ENCODE results near the gene C1orf53. TPM values are rescaled to one million over a fixed set of nuclear protein-coding genes. Genes with fewer than 3 reads are reported as not detected.

Gene C1orf53
- total RNA-seq, 1 donor from 2014 or later, result 4.0 TPM

DNA sequence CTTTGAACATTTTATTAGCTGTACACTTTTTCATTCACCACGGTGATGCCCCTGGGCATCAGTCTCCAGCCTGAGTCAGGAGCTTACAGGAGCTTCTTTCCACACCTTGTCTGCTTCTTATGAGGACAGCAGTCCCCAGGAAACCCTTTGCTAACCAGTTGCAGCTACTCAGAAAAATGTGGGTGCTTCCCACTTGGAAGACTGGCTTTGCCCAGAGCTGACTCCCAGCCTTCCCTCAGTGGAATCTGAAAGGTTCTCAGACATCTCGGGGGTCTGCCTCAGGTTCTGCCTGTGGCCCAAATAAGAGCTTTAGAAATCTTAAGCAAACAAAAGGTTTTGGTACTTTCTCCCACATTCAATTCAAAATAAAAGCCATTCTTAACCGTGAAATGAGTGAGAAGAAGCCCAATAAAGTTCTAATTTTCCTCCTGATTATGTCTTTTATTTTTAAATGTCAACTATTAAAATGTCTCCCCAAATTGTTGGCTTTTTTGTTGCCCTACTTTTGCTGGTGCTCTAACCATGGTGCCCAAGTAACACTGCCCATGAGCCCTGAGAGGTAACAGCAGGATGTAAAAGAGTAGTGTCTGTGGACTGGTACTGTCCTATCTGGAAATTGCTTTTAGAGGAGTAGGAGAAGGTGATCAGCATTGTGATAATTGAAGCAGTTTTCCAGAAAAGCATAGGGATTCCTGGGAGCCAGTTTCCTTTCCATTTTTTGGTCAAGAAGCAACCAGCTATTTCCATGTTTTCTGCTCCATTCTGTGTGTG lies 5.6 kb downstream of the C1orf53 start:
- DNase-seq (ENCODE audit: low read depth, low spot score), result no peak

DNA sequence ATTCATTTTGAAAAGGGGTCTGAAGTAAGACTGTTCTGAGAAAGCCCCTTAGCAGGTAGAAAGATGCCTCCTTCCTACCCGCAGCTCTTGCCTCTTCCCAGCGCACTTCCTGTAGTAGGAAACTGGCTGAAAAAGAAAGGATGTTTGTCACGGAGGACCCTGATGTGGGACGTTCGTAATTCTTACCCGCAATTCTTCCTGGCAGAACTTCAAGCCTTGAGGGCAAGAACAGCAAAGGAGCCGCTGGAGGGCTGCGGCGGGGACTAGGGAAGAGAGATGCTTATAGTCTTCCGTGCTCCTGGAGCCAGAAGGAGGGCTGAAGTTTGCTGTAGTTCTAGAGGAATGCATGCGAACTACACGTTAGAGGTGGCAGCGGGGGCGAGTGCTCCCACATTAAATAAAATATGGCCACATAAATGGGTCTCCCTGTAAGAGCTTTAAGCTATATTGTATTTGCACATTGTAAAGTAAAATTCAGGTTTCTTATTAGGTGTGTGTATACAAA lies 6.3 kb downstream of the C1orf53 start:
- no peak for DNase-seq (ENCODE audit: low read depth, low spot score)

DNA sequence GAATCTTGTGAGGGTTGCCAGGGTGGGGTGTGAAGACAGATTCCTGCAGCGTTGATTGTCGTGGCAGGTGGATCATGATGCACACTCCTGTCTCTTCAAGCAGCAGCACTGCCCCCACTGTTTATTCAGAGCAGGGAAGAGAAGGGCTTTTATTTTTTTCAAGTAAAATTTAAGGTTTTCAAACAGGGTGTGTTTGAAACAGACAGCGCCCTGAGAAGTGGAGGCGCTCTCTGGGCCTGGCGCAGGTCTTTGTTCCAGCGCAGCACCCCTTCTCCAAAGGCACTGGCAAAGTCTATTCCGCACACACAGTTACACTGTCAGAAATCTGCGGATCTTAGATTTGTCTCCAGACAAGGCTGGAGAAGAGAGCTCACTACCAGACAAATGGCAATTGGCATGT lies 7.0 kb downstream of the C1orf53 start:
- no peak for DNase-seq (ENCODE audit: low read depth, low spot score)

DNA sequence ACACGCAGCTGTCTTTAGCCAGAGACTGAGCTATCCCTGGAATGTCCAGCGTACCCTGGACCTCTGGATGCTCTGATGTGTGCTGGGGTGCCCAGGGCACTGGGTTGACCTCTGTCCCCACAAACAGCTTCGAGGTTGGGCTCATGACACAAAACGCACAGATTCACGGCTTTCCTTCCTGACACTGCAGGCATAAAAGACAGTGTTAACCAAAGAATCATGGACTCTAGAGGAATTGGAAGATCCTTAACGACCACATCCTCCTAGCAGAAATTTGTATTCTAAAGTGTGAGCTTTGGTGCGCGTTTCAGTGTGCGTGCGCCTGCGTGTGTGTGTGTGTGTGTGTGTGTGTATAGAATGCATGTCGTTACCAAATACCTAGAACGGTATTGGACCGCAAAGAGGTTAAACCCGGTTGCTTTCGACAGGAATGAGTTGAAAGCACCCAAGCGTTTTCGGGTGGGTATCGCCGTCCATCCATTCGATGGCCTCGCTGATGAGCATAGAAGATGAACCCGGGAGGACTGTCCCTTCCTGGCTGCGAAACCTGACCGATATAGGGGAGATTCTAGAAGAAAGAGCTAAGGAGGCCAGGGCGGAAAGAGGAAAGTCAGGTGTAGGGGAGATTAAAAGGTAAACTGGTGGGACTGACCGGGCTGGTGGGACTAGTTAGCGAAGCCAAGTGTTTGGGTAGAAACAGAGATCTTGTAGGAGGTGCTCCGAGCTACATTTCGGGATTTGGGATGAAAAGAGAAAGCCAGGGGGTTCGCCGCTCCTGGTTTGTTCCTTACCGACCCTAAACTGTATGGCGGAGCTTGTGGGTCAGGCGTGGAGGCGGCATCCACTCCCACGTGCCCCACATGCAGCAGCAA lies 7.9 kb downstream of the C1orf53 start:
- no peak for DNase-seq (ENCODE audit: low read depth, low spot score)

DNA sequence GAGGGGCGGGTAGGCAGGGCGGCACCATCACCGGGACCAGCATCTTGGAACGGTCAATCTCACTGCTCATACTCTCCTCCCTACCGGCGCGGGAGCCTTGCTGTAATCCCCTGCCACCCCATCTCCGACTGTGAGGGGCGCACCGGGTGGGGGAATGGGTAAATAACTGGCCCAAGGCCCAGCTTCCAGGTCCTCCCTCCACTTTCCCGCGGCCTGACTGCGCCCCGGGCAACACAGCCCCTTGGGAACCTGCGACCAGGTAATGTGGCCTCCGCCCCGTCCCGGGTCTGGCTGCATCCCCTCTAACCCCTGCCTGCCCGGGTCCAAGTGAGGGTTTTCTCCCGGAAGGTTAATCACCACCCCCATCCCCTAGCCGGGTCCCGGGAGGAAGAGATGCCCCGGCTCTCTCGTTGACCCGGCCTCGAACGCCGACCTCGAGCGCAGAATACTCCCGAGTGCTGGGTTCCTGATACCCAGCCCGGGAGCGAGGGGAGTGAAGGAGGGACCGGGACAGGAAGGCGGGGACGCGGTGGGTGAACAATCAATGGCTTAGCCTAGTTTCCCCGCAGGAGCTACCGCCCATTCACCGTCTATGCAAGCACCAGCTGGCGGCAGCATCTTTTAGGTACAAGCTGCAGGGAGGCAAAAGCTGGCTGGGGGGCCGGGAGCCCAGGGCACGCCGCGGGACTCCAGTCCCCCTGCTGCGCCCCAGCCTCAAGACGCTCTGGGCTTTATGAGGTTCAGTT lies 8.9 kb downstream of the C1orf53 start:
- DNase-seq (ENCODE audit: low read depth, low spot score), result no peak

DNA sequence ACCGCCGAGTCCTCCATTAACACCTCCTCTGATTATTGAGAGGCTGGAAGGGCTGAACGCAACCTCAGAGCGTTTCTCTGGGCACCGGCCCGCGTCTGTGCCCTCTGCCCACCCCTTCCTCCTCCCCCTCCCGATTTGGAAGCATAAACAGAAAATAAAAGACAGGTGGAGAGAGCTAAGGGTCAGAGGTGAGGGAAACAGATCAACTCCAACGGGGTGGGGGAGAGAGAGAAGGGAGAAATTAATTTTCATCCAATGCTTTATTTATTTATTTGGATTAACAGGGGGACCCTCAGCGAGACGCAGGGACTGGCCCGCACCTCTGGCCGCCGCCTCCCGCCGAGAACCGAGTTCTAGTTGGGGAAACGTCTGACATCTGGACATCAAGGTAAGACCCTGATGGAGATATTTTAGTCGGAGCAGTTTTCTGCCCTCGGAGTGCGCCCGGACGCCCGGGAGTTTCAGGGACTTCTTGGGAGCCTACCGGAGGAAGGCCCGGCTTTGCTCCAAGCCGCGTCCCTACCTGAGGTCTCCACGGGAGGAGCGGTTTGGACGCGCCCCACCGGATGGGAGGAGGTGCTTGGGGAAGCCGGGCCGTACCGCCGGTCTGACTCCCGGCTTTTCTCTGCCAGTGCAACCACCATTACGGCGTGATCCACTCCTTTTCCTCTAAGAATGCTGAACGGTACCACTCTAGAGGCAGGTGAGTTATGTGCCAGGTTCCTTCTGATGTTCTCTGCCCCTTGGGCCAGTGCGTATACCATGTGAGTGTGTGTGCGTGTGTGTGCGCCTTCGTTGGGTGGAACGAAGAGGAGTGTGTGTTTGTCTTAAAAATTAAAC lies 9.6 kb downstream of the C1orf53 start:
- no peak for DNase-seq (ENCODE audit: low read depth, low spot score)

DNA sequence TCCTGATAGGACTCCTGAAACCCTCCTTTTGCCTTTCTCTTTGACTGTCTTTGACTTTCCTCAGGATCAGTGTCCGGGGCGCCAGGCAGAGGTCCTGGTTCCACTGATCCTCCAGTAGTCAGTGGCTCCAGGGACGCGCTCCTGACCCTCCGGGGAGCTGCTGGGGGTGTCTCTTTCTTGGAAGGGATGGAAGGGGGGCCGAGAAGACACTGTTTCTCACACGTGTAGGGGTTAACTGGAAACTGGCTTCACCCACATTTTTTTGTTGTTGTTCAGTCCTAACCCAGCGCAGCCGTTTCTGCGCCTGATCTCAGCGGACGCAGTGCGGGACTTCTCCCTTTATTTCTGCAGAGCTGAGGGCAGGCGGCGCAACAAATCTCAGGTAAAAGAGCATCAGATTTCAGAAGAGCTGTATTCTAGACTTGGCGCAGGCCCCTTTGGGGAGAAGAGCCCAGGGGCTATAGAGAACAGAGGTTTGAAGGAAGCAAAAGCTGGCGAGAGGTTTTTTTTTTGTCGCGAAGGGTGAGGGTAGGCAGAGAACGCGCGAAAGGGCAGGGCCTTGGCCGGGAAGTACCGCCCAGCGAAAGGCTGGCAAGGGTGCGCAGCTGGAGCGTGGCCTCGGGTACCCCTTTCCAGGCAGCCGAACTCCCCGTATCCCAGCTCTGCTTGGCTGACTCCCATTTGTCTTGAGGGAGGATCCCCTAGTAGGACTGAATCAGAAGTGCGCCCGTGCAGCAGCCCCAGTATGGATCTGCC lies 10.5 kb downstream of the C1orf53 start:
- no peak for DNase-seq (ENCODE audit: low read depth, low spot score)

DNA sequence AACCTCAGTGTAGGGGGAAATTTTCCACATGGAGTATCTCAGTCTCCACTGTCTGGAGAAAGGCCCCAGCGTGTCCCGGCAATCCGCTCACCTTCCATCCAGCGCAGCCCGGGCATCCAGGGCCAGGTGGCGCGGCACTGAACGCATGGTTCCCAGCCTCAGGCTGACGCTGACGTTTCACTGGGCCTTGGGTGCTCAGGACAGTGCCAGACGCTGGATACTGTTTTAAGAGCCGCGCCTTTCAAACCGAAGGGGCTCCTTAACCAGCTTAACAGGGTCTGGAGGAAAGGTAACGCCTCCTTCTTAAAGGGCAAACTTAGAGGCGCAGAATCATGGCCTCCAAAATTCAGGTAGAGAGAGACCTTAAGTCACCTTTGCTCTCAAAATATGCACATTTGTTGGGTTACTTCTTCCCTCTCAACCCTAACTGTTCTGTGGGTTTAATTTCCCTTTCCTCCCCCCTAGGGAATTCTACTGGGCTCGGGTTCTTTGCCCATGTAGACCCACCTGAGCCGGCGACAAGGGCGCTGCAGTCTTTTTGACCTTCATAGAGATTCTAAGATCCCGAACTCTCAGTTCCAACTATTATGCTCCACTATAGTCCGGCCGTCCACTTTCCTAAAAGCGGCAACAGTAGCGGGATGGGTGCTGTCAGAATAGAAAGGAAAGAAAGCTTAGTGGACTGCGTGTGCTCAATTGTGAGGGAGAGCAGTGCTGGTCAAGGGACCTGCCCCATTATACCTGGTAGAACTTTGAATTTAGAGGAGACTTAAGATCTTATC lies 11.3 kb downstream of the C1orf53 start:
- DNase-seq (ENCODE audit: low read depth, low spot score), result no peak

DNA sequence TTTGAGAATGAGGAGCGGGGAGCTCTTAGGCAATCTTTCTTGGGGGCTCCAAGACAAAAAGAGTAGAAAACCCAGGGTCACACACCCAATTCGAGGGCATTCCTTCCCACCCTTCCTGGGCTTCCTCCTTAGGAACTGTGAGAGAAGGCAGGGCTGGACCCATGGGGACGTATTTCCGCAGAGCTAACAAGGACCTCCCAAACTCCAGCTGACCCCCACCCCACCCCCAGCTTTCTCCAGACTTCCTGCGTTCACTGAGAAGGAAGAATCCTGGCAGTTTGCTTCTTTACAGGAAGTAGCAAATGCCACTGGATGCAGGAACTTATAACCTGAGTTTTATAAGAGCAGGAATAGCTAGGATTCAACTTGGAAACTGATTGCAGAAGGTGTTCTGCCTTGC lies 12.1 kb downstream of the C1orf53 start:
- no peak for DNase-seq (ENCODE audit: low read depth, low spot score)

DNA sequence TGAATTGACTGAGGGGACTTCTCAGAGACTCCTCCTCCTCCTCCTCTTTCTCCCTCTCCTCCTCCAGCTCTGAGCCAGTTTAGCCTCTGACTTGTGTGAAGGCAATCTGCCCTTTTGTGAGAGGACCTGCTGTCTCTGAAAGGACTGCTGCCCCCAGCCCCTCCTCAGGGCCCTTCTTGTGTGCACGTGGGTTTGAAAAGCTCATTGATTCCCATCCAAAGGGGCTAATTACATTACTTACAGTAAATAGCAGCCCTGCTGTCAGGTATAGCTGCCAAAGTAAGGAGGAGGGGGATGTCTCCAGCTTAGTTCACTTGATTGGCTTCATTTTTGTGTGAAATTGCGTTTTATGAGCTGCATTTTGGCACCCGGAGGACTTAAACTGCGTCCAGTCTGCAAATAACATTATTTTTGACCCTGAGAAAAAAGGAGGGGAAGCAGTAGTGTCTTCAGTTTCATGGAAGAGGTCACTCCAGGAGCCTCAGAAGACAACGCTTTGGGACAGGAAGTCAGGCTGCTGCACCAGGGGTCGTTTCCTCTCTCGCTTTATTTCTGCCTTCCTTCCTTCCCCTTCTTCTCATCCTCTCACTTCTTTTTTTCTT lies 12.9 kb downstream of the C1orf53 start:
- DNase-seq (ENCODE audit: low read depth, low spot score), result no peak

DNA sequence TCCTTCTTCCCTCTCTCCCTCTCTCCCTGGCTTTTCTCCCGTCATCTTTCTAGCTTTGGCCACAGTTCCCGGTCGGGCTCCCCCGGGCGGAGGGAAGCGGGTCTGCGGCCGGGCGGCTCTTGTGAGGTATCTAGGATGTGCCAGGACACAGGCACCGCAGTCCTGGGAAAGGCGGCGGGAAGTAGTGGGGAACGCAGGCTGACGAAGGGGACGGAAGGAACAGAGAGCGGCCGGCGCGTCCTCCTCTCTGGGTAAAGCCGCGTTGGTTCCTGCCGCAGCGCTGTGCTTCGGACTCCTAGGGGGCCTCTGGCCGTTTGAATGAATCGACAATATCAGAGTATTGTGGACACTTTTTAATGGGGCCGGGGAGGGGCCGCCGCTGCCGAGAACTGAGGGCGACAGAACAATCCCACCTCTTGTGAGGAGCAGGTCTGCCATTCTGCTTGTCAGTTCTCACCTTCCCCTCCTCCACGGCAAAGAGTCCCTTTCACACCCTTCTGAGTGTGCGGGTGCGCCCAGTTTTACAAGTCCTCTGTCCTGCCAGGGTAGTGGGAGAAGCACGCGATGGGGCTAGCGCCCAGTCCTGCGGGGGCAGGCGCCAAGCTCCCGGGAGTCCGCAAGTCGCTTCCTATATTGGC lies 13.6 kb downstream of the C1orf53 start:
- no peak for DNase-seq (ENCODE audit: low read depth, low spot score)

DNA sequence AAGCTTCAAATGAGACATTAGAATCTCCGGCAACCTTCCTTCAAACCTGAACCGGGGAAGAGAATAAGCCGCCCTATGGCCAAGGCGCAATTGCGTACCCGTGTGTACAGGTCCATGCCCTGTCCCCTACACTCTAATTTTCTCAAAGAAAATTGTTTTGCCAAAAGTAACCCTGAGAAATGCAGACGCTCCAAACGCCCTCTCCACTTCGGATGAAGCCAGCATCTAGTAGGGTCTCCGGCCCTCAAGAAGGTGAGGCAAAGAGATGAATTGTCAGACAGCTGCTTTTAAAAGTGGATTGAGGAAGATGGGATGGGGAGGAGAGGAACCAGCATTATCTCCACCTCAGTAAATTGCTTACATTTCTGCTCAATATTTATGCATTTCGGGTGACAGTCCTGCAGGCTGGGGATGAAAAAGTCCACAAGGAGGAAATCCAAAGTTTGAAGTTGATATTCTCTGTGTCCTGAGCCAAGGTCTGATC lies 14.1 kb downstream of the C1orf53 start:
- no peak for DNase-seq (ENCODE audit: low read depth, low spot score)

DNA sequence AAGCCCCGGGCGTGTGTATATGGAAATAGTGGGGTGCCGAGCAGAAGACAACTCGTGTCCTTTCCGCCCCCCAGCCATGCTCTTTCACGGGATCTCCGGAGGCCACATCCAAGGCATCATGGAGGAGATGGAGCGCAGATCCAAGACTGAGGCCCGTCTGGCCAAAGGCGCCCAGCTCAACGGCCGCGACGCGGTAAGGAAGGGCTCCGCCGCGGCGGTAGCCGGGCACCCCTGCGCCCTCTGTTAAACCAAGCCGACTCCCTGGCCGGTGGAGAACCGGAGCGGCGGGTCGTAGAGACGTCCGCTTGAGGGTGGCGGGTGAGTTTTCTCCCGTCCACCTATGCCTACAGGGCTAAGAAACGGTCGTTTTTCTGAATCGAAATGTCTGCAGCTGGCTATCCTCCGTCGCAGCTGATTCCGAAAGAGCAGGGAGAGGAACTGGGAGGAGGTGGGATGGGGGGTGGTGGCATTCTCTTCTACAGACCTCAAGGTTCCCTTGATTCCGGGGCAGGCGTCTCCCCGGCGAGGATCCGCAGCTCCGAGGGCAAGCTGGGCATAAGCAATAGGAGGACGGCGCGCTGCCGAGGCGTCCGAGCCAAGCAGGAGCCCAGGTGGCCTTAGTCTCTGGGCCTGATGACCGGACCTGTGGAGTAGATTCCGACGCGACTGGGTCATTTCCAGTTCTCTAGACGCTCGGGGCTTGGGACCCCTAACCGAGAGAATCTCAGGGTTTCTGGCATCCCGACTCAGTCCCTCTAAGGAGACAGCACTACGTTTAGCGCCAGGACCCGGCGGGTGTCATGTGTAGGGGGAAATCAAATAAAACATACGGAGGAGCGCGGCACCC lies 15.6 kb downstream of the C1orf53 start:
- DNase-seq (ENCODE audit: low read depth, low spot score), result no peak

DNA sequence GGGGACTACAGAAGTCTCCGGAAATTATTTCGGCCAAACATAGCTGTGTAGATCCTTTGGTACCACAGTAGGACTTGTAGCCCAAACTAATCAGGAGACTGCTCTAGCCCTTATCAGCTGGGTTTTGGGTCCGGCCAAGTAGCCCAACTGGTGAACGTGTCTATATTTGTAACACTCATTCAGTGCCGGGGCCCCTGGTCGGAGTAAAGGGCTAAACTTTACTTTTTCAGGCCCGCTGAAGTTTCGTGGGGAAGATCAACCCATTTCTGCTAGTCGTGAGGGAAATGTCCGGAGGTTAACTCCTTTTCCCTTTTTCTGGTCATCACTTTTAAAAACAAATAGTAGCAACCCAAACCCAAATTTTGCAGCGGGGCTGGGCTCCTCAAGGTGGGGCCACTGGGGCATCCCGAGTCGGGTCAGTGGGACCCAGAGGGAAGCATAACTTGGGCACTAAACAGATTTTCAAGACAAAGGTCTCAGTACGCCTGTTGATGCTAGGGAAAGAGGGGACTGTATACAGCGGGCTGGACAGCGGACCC lies 16.4 kb downstream of the C1orf53 start:
- no peak for DNase-seq (ENCODE audit: low read depth, low spot score)

DNA sequence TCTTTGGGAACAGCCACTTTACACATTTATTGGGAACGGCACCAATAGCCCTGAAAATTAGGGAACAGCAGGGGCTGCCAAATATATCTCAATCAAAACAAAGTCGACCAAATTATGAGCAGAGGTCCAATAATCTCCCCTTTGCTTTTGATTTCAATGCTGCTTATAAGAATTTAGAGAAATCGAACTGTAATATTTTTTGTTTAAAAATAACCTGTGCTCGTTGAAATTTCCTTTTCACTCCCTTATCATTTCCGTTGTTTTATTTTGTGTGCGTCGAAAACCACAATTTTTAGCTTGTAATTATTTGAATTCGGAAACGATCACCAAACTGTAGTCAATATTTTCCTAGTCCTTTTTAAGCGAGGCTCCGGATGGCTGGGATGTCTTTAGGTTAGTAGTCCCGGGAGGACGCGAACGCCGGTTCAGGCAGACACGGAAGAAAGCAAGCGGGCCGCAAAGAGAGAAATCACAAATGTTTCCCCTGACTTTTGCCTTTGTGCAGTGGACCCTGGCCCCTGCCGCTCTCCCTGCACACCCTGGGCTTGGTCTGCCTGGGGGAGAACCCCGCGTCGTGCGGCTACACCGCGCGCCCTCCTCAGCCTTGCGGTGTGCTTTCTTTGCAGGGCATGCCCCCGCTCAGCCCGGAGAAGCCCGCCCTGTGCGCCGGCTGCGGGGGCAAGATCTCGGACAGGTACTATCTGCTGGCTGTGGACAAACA lies 17.1 kb downstream of the C1orf53 start:
- no peak for DNase-seq (ENCODE audit: low read depth, low spot score)

DNA sequence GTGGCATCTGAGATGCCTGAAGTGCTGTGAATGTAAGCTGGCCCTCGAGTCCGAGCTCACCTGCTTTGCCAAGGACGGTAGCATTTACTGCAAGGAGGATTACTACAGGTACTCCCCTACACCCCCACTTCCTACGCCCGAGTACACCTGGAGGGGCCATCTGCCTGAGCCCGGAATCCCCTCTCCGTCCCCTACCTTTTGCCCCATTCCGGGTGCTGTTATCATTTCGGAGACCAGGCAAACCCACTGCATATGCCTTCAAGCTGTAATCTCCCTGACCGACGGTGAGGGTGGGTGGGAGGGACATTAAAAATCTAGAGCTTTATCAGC lies 17.6 kb downstream of the C1orf53 start:
- DNase-seq (ENCODE audit: low read depth, low spot score), result no peak
